ENCODE data around the gene FAM120B. TPM values are rescaled to one million over a fixed set of nuclear protein-coding genes. Genes with fewer than 3 reads are reported as not detected.
A peak's percentile ranks its signal among the peaks of the same experiment; 100 is the strongest.

The FAM120B gene
- total RNA-seq, 1 experiment from 2014 or later, result 16.7 TPM

DNA sequence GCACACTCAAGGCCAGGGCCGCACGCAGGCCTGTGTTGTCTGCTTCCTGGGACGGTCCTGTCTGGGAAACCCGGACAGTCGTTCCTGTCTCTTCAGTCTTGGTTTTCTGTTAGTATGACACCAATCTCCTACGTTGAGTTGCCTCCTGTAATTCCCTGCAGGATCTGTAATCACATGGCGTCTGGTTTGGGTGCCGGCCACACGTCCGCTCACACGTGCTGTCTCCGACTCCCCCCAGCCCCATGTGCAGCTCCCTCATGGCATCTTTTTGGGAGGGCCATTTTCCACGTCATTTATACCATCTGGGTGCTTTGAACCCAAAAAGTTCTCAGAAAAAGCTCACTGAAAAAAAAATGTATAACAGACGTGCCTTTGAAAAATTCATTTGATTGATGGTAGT, 38.9 kb upstream of the FAM120B start:
- no peak for DNase-seq
- no peak overlapping the region for H4K91ac ChIP-seq (ENCODE audit: insufficient read length, low read depth, low read length)
- peaks cover 21 to 27% of the 10 kb centered on the region in 2 experiments for H3K4me1 Mint-ChIP-seq
- H3K27me3 Mint-ChIP-seq (ENCODE audit: low read depth), result peaks cover 2% of the 10 kb centered on the region
- no peaks in the 10 kb centered on the region for H3K36me3 Mint-ChIP-seq (ENCODE audit: insufficient read depth in 1 of 3, low read depth in 3 of 3)
- no peak overlapping the region for H3K4me2 ChIP-seq (ENCODE audit: insufficient read depth, insufficient read length, low read length)
- H4K20me1 ChIP-seq (ENCODE audit: control insufficient read depth, insufficient read depth, insufficient read length), result no peaks in the 10 kb centered on the region
- H3K4me3 Mint-ChIP-seq, result no peak overlapping the region
- no peaks in the 10 kb centered on the region for H3K9me3 ChIP-seq (ENCODE audit: control insufficient read depth, low read depth, low read length)
- H4K8ac ChIP-seq (replicated peaks; ENCODE audit: insufficient read length, low read depth, low read length), result no peak overlapping the region
- no peak overlapping the region for H3K14ac ChIP-seq (ENCODE audit: insufficient read depth, low read length)
- H3K23me2 ChIP-seq (ENCODE audit: insufficient read length, low read depth, low read length, poor library complexity, severe bottlenecking), result no peaks in the 10 kb centered on the region
- H3K56ac ChIP-seq (ENCODE audit: insufficient read length, low read depth, low read length), result no peak overlapping the region
- H3K27ac ChIP-seq (ENCODE audit: insufficient read length, low read depth, low read length), result no peak overlapping the region
- H3K9ac ChIP-seq (ENCODE audit: extremely low read depth, insufficient read length, low read length), result no peak overlapping the region
- no peak overlapping the region for H3K23ac ChIP-seq (ENCODE audit: insufficient read length, low read depth, low read length)
- H3K4ac ChIP-seq (ENCODE audit: low read depth, low read length), result no peak overlapping the region
- H3K27ac Mint-ChIP-seq, result peak overlapping the region in 1 of 3 experiments; percentile 77; a peak in 1 of 7 replicates
- no peaks in the 10 kb centered on the region for H3K79me1 ChIP-seq (ENCODE audit: insufficient read depth, low read depth, low read length, poor library complexity, severe bottlenecking)
- no peaks in the 10 kb centered on the region for H3K4me1 ChIP-seq (ENCODE audit: insufficient read depth, low read length)
- H2BK20ac ChIP-seq (ENCODE audit: low read depth, low read length, poor library complexity, severe bottlenecking), result no peak overlapping the region
- no peak overlapping the region for H4K5ac ChIP-seq (ENCODE audit: insufficient read length, low read depth, low read length)
- TF ChIP-seq CTCF (conservative IDR thresholded peaks at IDR 0.05), result no peak
- no peaks in the 10 kb centered on the region for H3K27me3 ChIP-seq (ENCODE audit: insufficient read depth, low read length)
- WGBS (ENCODE audit: extremely low coverage, insufficient read length, low lambda C conversion rate), result no CpG with 5 or more reads among the region's 14 CpGs
- H2AK5ac ChIP-seq (ENCODE audit: insufficient read length, low read length), result no peak overlapping the region
- no peak overlapping the region for H2BK5ac ChIP-seq (ENCODE audit: insufficient read length, low read length)
- H3T11ph ChIP-seq (ENCODE audit: low read length), result no peak overlapping the region
- no peaks in the 10 kb centered on the region; a peak in 1 of 5 replicates for H3K9me3 Mint-ChIP-seq
- H2BK15ac ChIP-seq (ENCODE audit: low read depth, low read length), result no peak overlapping the region
- H3K79me2 ChIP-seq (ENCODE audit: insufficient read depth, low read length), result no peaks in the 10 kb centered on the region
- H2AFZ ChIP-seq (ENCODE audit: low read length), result no peak overlapping the region
- no peak overlapping the region for H2BK12ac ChIP-seq (ENCODE audit: insufficient read length, low read depth, low read length)
- no peak overlapping the region for H3K18ac ChIP-seq (ENCODE audit: insufficient read length, low read depth, low read length)
- no peak overlapping the region for H2BK120ac ChIP-seq (ENCODE audit: low read depth, low read length, poor library complexity, severe bottlenecking)

All from H9 (cell line).